ENCODE results near the gene FXYD1.

Gene FXYD1

DNA sequence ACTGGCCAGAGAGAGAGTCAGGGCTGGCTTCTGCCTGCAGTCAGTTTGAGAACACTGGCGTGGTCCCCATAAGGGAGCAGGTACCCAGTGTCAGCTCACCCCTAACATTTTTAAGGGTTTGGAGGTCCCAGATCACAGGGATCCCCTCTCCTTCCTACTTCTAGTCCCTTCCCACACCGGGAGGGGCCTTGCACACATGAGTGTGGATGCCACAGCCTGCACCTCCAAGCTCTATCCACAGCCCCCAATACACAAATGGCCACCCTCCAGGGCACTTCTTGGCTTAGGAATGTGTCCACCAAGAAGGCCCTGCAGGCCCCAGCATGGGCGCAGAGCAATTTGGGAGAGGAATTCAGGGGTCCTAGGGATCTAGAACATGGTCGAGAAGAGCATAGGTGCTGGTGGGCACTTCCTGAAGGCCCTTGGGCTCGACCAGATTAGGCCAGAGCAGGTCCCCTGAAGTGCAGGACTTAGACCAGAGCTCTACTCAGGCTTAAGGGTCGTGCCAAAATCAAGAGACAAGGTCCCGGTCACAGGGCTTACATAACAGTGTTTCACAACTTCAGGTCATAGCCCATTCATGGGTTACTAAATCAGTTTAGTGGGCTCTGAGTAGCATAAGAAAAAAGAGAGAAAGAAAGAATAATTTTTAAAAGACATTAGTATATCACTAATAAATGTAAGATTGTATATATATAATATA, 31.9 kb downstream of the FXYD1 start:
- TF ChIP-seq, protein P1, sequence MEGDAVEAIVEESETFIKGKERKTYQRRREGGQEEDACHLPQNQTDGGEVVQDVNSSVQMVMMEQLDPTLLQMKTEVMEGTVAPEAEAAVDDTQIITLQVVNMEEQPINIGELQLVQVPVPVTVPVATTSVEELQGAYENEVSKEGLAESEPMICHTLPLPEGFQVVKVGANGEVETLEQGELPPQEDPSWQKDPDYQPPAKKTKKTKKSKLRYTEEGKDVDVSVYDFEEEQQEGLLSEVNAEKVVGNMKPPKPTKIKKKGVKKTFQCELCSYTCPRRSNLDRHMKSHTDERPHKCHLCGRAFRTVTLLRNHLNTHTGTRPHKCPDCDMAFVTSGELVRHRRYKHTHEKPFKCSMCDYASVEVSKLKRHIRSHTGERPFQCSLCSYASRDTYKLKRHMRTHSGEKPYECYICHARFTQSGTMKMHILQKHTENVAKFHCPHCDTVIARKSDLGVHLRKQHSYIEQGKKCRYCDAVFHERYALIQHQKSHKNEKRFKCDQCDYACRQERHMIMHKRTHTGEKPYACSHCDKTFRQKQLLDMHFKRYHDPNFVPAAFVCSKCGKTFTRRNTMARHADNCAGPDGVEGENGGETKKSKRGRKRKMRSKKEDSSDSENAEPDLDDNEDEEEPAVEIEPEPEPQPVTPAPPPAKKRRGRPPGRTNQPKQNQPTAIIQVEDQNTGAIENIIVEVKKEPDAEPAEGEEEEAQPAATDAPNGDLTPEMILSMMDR (IDR thresholded peaks at IDR 0.05; ENCODE audit: low read depth, low read length) = no peak
- TF ChIP-seq EZH2phosphoT487 (IDR thresholded peaks at IDR 0.05; ENCODE audit: low read depth) = no peak
- H3K9ac ChIP-seq (ENCODE audit: low read length) = no peak overlapping the region

DNA sequence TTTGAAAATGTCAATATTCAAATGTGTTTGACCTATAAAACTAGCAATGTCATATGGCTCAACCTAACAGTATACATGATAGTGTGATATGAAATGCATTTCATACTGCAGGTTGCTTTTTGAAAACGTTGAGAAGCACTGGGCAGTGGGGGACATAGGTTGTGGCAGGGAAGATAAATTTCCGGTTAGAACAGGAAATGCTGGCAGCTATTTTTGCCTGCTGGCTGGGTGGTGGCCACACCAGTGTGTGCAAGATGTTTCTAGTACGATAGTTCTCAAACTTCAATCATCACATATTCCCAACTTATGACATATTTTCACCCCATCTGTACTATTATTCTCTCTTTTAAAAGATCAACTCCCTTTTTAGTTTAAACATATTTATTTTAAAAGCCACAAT, 33.1 kb downstream of the FXYD1 start:
- no peaks in the 10 kb centered on the region for H4K20me1 ChIP-seq (ENCODE audit: insufficient read depth, low read length)
- no peak overlapping the region for H2AFZ ChIP-seq (ENCODE audit: low read depth, low read length)
- no peak overlapping the region for H3K4me2 ChIP-seq (ENCODE audit: low read length)
- H3K27ac ChIP-seq (ENCODE audit: low read length) = no peak overlapping the region
- no peak overlapping the region for H3K9ac ChIP-seq (ENCODE audit: low read length)
- peaks cover 3% of the 10 kb centered on the region; the same call in 1 of the 2 replicates for H3K9me3 ChIP-seq (ENCODE audit: insufficient read depth, low read length)
- TF ChIP-seq EZH2phosphoT487 (IDR thresholded peaks at IDR 0.05; ENCODE audit: low read depth) = no peak
- TF ChIP-seq, protein P1 (IDR thresholded peaks at IDR 0.05; ENCODE audit: low read depth, low read length) = no peak
- no peaks in the 10 kb centered on the region for H3K79me2 ChIP-seq (ENCODE audit: low read length)
- no peaks in the 10 kb centered on the region for H3K27me3 ChIP-seq (ENCODE audit: low read depth, low read length)
- H3K36me3 ChIP-seq (replicated peaks; ENCODE audit: low read depth, low read length) = peaks cover 14% of the 10 kb centered on the region
- H3K4me3 ChIP-seq (ENCODE audit: low read length) = no peak overlapping the region
- peaks cover 14% of the 10 kb centered on the region for H3K4me1 ChIP-seq (ENCODE audit: low read length)

More for the DNA sequence above, 31.9 kb downstream of the FXYD1 start:
- Histone ChIP-seq H3K9me3 (ENCODE audit: insufficient read depth, low read length) (peaks cover 15% of the 10 kb centered on the region; the same call in 1 of the 2 replicates), H3K27ac (ENCODE audit: low read length) (no peak overlapping the region), H3K4me2 (ENCODE audit: low read length) (no peak overlapping the region), H3K4me3 (ENCODE audit: low read length) (no peak overlapping the region), H2AFZ (ENCODE audit: low read depth, low read length) (no peak overlapping the region), H3K27me3 (ENCODE audit: low read depth, low read length) (no peaks in the 10 kb centered on the region), H3K4me1 (ENCODE audit: low read length) (peaks cover 17% of the 10 kb centered on the region), H3K36me3 (replicated peaks; ENCODE audit: low read depth, low read length) (peaks cover 26% of the 10 kb centered on the region), H4K20me1 (ENCODE audit: insufficient read depth, low read length) (no peaks in the 10 kb centered on the region), H3K79me2 (ENCODE audit: low read length) (no peaks in the 10 kb centered on the region)

DNA sequence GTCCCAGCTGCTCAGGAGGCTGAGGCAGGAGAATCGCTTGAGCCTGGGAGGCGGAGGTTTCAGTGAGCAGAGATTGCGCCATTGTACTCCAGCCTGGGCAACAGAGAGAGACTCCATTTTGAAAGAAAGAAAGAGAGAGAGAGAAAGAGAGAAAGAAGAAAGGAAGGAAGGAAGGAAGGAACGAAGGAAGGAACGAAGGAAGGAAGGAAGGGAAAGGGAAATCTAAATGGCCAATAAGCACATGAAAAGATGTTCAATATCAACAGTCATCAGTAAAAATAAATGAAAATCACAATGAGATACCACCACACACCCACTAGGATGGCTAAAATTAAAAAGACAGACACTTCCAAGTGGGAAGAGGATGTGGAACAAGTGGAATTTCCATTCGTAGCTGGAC, 35.6 kb downstream of the FXYD1 start:
- no peaks in the 10 kb centered on the region for H3K4me1 ChIP-seq (ENCODE audit: low read length)
- no peak overlapping the region for H3K4me3 ChIP-seq (ENCODE audit: low read length)
- H3K27me3 ChIP-seq (ENCODE audit: low read depth, low read length) = peaks cover 4% of the 10 kb centered on the region; the same call in 1 of the 2 replicates
- H3K9me3 ChIP-seq (ENCODE audit: insufficient read depth, low read length) = no peaks in the 10 kb centered on the region
- H3K4me2 ChIP-seq (ENCODE audit: low read length) = no peak overlapping the region
- no peak for TF ChIP-seq EZH2phosphoT487 (IDR thresholded peaks at IDR 0.05; ENCODE audit: low read depth)
- TF ChIP-seq, protein P1 (IDR thresholded peaks at IDR 0.05; ENCODE audit: low read depth, low read length) = no peak
- H3K27ac ChIP-seq (ENCODE audit: low read length) = no peak overlapping the region
- no peak overlapping the region for H3K9ac ChIP-seq (ENCODE audit: low read length)
- H4K20me1 ChIP-seq (ENCODE audit: insufficient read depth, low read length) = no peaks in the 10 kb centered on the region
- no peak overlapping the region for H2AFZ ChIP-seq (ENCODE audit: low read depth, low read length)
- no peaks in the 10 kb centered on the region for H3K79me2 ChIP-seq (ENCODE audit: low read length)
- H3K36me3 ChIP-seq (replicated peaks; ENCODE audit: low read depth, low read length) = peaks cover 8% of the 10 kb centered on the region

DNA sequence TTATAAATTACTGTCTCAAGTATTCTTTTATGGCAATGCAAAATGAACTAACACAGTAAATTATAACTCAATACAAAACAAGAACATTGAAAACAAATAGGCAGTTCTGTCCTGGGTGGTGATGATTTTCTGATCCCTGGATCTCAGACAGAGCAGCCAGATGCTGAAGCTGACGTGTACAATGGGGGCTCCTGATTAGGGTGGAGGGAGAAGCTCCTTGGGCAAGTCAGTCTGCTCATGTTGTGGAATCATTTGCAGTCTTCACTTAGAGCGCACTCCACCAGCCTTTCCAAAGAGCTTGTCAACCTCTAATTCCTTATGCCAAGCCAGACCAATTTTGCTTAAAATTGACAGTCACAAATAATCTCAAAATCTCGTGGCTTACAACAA, 37.6 kb downstream of the FXYD1 start:
- Histone ChIP-seq H3K27ac (ENCODE audit: low read length) (no peak overlapping the region), H3K4me2 (ENCODE audit: low read length) (no peak overlapping the region)

More for the DNA sequence above, 37.6 kb downstream of the FXYD1 start:
- Histone ChIP-seq H3K4me3 (ENCODE audit: low read length) (no peak overlapping the region), H3K79me2 (ENCODE audit: low read length) (no peaks in the 10 kb centered on the region), H3K9ac (ENCODE audit: low read length) (no peak overlapping the region), H3K36me3 (replicated peaks; ENCODE audit: low read depth, low read length) (peaks cover 8% of the 10 kb centered on the region), H4K20me1 (ENCODE audit: insufficient read depth, low read length) (no peaks in the 10 kb centered on the region), H3K27me3 (ENCODE audit: low read depth, low read length) (peaks cover 4% of the 10 kb centered on the region; the same call in 1 of the 2 replicates), H3K9me3 (ENCODE audit: insufficient read depth, low read length) (no peaks in the 10 kb centered on the region), H2AFZ (ENCODE audit: low read depth, low read length) (no peak overlapping the region), H3K4me1 (ENCODE audit: low read length) (no peaks in the 10 kb centered on the region)
- TF ChIP-seq, protein P1 (IDR thresholded peaks at IDR 0.05; ENCODE audit: low read depth, low read length) = no peak
- TF ChIP-seq EZH2phosphoT487 (IDR thresholded peaks at IDR 0.05; ENCODE audit: low read depth) = no peak

Measured in OCI-LY3 (cell line).